GM21526 (cell line): ENCODE results near the gene INTS11.
A peak's percentile ranks its signal among the peaks of the same experiment; 100 is the strongest.

Experiments
- ATAC-seq: cut with Tn5 transposase; IDR thresholded peaks from one replicate; pipeline ENCODE4 v1.9.1; 2021; ENCODE audit warnings: moderate library complexity; ENCODE audit not compliant: unreplicated experiment, low FRiP score

The INTS11 gene

GRCh38 chr1:1287288-1288110 is 37.0 kb downstream of the INTS11 start:
- ATAC-seq, result no peak

DNA sequence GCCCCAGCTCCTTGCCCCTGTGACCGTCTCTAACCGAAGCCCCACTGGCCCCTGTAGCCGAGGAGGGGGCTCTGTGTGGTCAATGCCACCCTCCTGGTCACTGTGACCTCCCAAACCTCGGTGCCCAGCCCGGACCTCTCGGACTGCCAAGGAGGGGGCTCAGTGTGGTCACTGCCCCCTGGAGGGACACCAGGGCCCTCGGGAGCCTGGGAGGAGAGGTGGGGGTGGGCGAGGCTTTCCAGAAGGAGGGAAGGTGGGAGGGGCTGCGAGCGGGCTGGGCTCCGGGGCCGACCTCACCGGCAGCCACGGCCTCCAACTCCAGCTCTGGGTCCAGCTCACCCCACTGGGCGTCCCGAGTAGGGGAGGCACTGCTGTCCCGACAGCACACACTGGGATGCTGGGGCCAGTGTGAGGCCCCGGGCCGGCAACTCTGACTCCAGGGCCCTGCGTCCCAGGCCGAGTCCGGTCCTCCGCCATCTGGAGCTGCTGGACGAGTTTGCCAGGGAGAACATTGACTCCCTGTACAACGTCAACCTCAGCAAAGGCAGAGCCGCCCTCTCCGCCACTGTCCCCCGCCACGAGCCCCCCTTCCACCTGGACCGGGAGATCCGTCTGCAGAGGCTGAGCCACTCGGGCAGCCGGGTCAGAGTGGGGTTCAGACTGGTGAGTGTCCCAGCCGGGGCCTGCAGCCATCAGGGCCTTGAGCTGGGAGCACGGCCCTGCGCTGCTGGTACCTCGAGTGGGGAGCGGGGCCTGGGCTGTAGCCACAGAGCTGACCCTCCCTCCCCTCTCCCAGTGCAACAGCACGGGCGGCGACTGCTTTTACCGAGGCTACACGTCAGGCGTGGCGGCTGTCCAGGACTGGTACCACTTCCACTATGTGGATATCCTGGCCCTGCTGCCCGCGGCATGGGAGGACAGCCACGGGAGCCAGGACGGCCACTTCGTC is 37.9 kb downstream of the INTS11 start:
- ATAC-seq, result no peak

DNA sequence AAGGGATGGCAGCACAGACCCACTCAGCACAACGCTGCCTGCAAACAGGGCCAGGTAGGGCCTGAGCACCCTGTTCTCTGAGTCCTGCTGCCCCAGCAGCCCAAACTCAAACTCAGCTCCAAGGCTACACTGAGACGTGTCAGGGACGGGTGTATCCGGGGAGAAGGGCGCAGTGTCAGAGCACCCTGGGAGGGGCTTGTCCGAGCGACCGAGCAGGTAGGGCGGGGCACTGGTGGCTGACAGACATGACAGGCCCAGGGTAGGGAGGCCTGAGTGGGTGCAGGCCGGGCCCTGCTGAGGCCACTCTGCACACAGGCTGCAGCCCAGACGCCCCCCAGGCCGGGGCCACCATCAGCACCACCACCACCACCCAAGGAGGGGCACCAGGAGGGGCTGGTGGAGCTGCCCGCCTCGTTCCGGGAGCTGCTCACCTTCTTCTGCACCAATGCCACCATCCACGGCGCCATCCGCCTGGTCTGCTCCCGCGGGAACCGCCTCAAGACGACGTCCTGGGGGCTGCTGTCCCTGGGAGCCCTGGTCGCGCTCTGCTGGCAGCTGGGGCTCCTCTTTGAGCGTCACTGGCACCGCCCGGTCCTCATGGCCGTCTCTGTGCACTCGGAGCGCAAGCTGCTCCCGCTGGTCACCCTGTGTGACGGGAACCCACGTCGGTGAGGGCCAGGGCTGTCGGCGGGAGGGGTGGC is 38.7 kb downstream of the INTS11 start:
- no peak for ATAC-seq

DNA sequence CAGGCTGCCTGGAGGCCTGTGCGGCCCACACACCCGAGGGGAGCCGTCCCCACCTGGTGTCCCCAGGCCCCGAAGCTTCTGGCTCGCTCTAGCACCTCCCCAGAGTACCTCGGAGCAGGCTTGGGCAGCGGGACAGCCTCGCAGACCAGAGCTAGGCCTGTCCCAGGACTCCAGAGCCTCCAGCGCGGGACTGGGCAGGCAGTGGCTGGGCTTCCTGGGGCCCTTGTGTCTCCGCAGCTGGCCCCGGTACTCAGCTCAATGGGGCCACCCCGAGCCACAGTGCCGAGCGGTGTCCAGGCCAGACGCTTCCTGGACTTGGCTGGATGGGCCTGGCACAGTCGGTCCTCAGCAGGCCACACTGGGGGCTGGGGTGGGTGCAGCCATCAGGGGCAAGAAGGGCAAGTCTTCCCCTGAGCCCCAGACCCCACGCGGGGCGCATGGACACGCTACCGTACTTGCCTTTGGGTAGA is 39.3 kb downstream of the INTS11 start:
- ATAC-seq, result no peak

GRCh38 chr1:1284221-1285101 is 40.0 kb downstream of the INTS11 start:
- no peak for ATAC-seq

GRCh38 chr1:1283821-1284220 is 40.6 kb downstream of the INTS11 start:
- no peak for ATAC-seq

- ATAC-seq, result no peak
These were observed 41.5 kb downstream of the INTS11 start for GRCh38 chr1:1282998-1283397.

GRCh38 chr1:1281533-1282321 is 42.7 kb downstream of the INTS11 start:
- ATAC-seq, result no peak

DNA sequence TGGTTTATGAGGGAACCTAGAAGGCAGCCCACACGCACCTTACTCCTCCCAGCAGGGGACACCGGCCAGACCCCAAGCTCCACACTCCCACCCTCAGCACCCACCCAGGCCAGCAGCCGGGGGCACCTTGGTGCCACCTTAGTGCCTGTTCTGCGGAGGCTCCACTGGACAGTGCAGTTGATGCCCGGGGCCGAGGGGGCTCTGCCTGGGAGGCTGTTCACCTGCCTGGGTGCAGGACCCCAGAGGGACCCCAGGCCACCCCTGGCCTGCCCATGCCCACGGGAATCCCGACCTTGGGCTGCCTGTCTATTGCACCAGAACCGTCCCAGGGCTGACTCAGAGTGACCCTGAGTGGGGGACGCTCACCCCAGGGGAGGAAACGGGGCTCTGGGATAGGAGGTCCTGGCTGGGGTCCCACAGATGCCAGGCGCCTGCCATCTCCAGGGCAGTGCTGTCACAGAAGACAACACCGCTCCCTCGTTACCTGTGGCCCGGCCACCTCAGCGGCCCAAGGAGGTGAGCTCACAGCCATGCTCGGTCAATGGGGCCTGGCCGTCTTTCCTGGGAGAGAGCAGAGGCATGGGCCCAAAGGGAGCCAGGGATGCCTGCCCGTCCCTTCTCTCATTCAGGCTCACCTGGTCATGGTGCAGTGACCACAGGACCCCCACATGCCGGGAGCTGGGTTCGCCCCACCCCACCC is 43.5 kb downstream of the INTS11 start:
- no peak for ATAC-seq

DNA sequence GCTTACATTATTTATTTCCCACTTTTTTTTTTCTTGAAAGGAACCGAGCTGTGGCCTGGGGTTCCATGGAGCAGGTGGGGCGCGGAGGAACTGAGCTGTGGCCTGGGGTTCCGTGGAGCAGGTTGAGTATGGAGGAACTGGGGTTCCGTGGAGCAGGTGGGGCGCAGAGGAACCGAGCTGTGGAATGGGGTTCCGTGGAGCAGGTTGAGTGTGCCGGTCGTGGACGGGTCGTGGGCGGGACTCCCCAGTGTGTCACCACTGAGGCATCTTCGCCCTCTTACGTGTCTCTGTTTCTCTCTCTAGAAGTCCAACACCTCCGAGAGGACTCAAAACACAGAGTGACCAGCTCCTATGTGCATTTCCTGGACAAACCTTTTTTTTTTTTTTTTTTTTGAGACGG is 45.4 kb downstream of the INTS11 start:
- no peak for ATAC-seq

- ATAC-seq, result no peak
These were observed 45.8 kb downstream of the INTS11 start for GRCh38 chr1:1278620-1279019.

- no peak for ATAC-seq
These were observed 48.6 kb downstream of the INTS11 start for GRCh38 chr1:1275836-1276235.

DNA sequence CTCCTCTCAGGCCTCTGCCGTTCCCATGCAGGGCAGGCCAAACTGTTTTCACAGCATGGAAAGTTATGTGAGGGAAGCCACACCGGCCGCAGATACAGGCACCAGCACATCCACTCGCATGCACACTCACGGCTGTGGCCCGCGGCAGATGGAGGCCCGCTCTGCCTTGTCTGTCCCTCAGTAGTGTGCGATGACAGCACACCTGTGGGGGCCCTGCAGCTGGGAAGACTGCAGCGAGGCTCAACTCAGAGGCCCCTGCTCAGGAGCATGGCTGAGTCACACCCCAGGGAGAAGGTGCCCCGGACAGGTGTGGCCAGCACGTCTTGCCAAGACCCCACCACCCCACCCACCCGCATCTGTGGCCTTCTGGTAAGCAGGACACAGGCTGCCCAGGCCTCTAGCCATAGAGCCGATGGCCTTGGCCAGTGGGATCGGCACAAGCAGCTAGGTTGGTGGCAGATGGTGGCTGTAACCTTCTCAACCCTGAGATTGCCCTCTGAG is 49.5 kb downstream of the INTS11 start:
- ATAC-seq, result no peak

DNA sequence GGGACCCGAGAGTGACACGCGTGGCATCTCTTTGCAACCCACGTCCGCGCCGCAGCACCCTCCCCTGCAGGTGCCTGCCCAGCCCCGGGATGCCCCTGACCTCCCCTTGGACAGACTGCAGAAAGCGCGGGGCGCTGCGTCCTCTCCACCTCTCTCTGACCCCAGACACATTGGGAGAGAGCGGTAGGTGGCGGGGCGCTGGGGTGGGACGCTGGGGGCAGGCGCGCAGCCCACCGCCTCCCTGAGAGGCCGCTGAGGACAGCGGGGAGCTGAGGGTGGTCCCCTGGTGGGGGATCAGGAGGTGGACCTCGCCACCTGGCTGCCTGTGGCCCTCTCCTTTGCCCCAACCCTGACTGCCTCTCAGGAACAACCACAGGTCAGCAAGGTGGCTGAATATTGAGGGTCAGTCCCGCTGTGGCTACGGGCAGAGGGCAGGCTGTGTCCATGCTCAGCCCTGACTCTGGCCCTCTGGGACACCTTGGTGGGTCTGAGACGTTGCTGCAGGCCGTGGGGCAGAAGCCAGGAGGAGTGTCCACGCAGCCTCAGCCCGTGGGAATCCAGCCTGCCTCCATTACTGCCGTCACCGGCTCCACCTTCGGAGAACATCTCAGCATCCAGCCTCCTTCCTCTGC is 50.0 kb downstream of the INTS11 start:
- ATAC-seq, result no peak

- peak; percentile 72 for ATAC-seq
These were observed 50.8 kb downstream of the INTS11 start, which contains the start of gene UBE2J2 for GRCh38 chr1:1273512-1274298. Gene UBE2J2, minus strand, starts transcription at chr1:1273854. Its CDS starts 5,862 bp downstream, at chr1:1267992.

DNA sequence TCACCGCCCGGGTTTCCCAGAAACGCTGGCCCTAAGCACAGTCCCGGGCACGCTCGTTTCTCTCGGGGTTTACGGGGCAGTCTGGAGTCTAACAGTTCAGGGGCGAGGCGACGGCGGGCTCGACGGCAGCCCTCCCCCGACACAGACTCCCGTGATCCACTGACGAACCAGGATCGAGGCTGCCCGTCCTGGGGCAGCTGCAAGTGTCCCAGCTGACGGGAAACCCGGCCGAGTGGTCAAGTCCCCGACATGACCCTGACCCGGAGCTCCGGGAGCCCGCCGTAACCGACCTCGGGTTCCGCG is 51.3 kb downstream of the INTS11 start:
- peak; percentile 8 for ATAC-seq
